Vagina (tissue), 2 donors: ENCODE results near the gene GAL3ST3. TPM values are rescaled to one million over a fixed set of nuclear protein-coding genes. Genes with fewer than 3 reads are reported as not detected.

ENCODE experiments used
- DNase-seq, 2 donors: peaks; one replicate each; pipeline ENCODE4 v3.0.0-alpha.2; 2017; ENCODE audit errors: extremely low spot score in 2 of 2
- H3K27ac ChIP-seq: fragments of 200-600 bp; sonication (generic); one replicate; pipeline ENCODE4 v1.5.1; 2019
- H3K27me3 ChIP-seq: fragments of 200-600 bp; sonication (generic); one replicate; pipeline ENCODE4 v1.5.1; 2019
- H3K36me3 ChIP-seq, 2 donors: fragments of 200-600 bp; sonication (generic); one replicate each; pipeline ENCODE4 v1.5.1; 2017 to 2019
- H3K4me1 ChIP-seq: fragments of 200-600 bp; sonication (generic); one replicate; pipeline ENCODE4 v1.5.1; 2019
- H3K4me3 ChIP-seq, 2 donors: fragments of 200-600 bp; sonication (generic); 1 replicate in 1 of 2; 2 replicates in 1 of 2; pipeline ENCODE4 v1.5.1; 2016 to 2019
- H3K9me3 ChIP-seq: fragments of 200-600 bp; sonication (generic); one replicate; pipeline ENCODE4 v1.5.1; 2019
- POLR2A ChIP-seq, 2 donors: fragments of 450-650 bp; IDR thresholded peaks; one replicate each; pipeline ENCODE4 v1.6.1; 2017; ENCODE audit warnings: antibody characterized with exemption in 2 of 2, mild to moderate bottlenecking in 2 of 2, moderate library complexity in 2 of 2
- POLR2AphosphoS5 ChIP-seq, 2 donors: sonication (generic); formaldehyde crosslinking; IDR thresholded peaks; one replicate each; pipeline ENCODE4 v1.9.0; 2017; ENCODE audit warnings: antibody characterized with exemption in 2 of 2, mild to moderate bottlenecking in 2 of 2, low read depth in 1 of 2; ENCODE audit not compliant: insufficient read depth in 1 of 2
- intact Hi-C: fragments of 100-400 bp; cut with DNase I; formaldehyde crosslinking; loops from one replicate; pipeline ENCODE4 v1.15.1; 2023
- total RNA-seq: library from RNA; depleted of rRNA; stranded (reverse); fragments of >200 nt; gene quantifications from one replicate; pipeline ENCODE4 v1.2.3, GENCODE V29; 2016
- TF ChIP-seq, protein P1 (sequence below), 3 experiments: fragments of 450-650 bp in 2 of 3; fragments of 200-600 bp in 1 of 3; sonication (generic) in 1 of 3; IDR thresholded peaks; one replicate each; pipeline ENCODE4 v1.5.1; 2017 to 2019; ENCODE audit warnings: antibody characterized with exemption in 3 of 3, mild to moderate bottlenecking in 2 of 3, moderate library complexity in 2 of 3

GAL3ST3 gene
- total RNA-seq, 1 donor from 2014 or later, result not detected

DNA sequence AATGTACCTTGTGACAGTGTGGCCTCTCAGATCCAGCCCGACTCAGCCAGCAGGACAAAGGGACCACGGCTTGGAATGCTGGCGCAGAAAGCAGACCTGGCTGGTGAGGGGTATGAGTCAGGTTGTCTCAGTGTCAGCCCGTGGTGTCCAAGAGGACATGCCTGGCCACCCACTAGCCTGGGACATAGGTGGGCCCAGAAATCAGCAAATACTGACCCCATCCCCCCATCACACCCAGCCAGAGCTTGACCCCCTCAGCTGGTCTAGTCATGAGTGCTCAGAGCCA is 42.1 kb downstream of the GAL3ST3 start:
- intact Hi-C loops, result no loop called here
- TF ChIP-seq, protein P1, sequence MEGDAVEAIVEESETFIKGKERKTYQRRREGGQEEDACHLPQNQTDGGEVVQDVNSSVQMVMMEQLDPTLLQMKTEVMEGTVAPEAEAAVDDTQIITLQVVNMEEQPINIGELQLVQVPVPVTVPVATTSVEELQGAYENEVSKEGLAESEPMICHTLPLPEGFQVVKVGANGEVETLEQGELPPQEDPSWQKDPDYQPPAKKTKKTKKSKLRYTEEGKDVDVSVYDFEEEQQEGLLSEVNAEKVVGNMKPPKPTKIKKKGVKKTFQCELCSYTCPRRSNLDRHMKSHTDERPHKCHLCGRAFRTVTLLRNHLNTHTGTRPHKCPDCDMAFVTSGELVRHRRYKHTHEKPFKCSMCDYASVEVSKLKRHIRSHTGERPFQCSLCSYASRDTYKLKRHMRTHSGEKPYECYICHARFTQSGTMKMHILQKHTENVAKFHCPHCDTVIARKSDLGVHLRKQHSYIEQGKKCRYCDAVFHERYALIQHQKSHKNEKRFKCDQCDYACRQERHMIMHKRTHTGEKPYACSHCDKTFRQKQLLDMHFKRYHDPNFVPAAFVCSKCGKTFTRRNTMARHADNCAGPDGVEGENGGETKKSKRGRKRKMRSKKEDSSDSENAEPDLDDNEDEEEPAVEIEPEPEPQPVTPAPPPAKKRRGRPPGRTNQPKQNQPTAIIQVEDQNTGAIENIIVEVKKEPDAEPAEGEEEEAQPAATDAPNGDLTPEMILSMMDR (IDR thresholded peaks at IDR 0.05), result no peak
- TF ChIP-seq POLR2A (IDR thresholded peaks at IDR 0.05) (no peak), POLR2AphosphoS5 (IDR thresholded peaks at IDR 0.05; ENCODE audit: insufficient read depth in 1 of 2, low read depth in 1 of 2) (no peak)

DNA sequence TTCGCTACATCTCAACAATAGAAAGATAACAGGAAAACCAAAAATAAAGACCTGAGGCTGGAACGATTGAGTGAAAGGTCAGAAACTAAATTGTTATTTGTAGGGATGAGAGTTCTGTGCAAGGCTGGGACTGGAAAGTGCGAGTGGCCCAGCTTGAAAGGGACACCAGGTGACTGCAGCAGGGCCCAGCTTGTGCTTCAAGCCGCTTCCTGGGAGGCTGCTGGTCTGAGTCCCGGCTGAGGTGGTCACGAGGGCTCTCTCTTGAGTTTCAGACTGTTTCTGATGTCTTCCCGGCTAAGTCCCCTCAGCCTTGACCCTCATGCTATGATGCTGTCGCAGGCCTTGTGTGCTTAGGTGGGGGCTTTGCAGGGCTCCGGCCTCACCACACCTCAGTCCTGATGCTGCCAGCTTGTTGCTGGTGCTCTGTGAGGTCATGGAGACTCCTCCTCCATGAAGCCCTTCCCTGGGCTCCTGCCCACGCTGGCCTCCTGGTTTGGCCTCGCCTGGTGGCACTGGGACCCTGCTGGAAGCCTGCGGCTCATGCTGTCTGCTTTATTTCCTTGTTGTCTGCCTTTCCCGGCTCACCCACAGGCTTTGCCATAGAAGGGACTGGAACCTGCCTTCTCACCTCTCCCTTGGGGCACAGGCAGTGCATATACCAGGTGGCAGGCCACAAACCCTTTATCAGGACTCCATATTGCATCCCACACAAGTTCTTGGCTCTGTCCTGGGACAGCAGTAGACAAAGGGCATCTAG is 42.6 kb downstream of the GAL3ST3 start:
- Histone ChIP-seq H3K4me3 (no peak overlapping the region), H3K27ac (no peak overlapping the region), H3K27me3 (no peaks in the 10 kb centered on the region), H3K4me1 (peaks cover 13% of the 10 kb centered on the region), H3K36me3 (peaks cover 0 to 11% of the 10 kb centered on the region in 2 donors), H3K9me3 (no peaks in the 10 kb centered on the region)
- TF ChIP-seq POLR2AphosphoS5 (IDR thresholded peaks at IDR 0.05; ENCODE audit: insufficient read depth in 1 of 2, low read depth in 1 of 2), result no peak
- no peak for TF ChIP-seq POLR2A (IDR thresholded peaks at IDR 0.05)
- TF ChIP-seq, protein P1 (IDR thresholded peaks at IDR 0.05), result no peak
- intact Hi-C loops, result no loop called here
- DNase-seq, result no peak

More for the DNA sequence above, 42.1 kb downstream of the GAL3ST3 start:
- H3K4me1 ChIP-seq, result peaks cover 16% of the 10 kb centered on the region
- H3K27me3 ChIP-seq, result no peaks in the 10 kb centered on the region
- DNase-seq, result no peak
- H3K27ac ChIP-seq, result no peak overlapping the region
- no peak overlapping the region for H3K4me3 ChIP-seq
- no peaks in the 10 kb centered on the region for H3K9me3 ChIP-seq
- H3K36me3 ChIP-seq, result peaks cover 0 to 11% of the 10 kb centered on the region in 2 donors

DNA sequence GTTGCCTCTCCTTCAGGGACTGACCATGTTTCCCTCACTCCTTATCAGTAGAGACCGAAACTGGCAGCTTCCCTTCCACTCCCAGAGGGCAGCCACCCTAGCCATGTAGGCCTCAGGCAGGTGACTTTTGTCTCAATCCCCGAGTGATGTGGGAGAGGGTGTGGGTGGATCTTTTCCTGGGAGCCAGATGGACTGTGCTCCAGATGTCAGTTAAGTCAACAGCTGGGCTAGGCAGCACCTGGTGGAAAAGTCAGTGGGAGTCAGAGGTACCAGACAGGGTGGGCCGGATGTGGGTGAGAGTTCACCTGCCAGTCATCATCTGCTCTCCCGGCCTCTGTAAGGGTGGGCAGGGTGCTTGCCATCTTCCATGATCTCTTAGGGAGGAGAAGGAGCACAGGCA is 44.8 kb downstream of the GAL3ST3 start:
- intact Hi-C loops, result loop anchor here (5.0 kb wide), 1 partner anchor 117 kb away; the partner anchor contains the start of gene FIBP
- peak in 1 of 2 donors; percentile 72 for DNase-seq
- H3K4me1 ChIP-seq, result peaks cover 34% of the 10 kb centered on the region
- no peak for TF ChIP-seq POLR2AphosphoS5 (IDR thresholded peaks at IDR 0.05; ENCODE audit: insufficient read depth in 1 of 2, low read depth in 1 of 2)
- TF ChIP-seq POLR2A (IDR thresholded peaks at IDR 0.05), result no peak
- TF ChIP-seq, protein P1 (IDR thresholded peaks at IDR 0.05), result no peak
- peaks cover 0 to 21% of the 10 kb centered on the region in 2 donors for H3K36me3 ChIP-seq
- no peak overlapping the region for H3K4me3 ChIP-seq
- H3K27me3 ChIP-seq, result no peaks in the 10 kb centered on the region
- no peaks in the 10 kb centered on the region for H3K9me3 ChIP-seq
- H3K27ac ChIP-seq, result no peak overlapping the region

DNA sequence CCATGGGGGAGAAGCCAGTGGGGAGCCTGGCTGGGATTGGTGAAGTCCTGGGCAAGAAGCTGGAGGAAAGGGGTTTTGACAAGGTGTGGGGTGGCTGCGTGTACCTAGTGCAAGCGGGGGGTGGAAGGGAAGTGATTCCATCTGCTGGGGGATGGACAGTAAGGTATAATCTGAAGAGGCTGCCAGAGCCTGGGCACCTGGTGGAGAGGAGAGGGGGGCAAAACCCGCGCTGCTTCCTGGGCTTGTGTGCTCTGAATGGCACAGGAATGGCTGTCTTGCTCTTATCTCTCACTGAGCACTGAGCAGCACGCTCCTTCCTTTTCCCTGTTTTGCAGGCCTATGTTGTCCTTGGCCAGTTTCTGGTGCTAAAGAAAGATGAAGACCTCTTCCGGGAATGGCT is 45.7 kb downstream of the GAL3ST3 start:
- intact Hi-C loops, result loop anchor here (5.0 kb wide), 1 partner anchor 116 kb away; the partner anchor contains the start of gene FIBP
- Histone ChIP-seq H3K4me1 (peaks cover 36% of the 10 kb centered on the region), H3K27ac (peak overlapping the region; percentile 97), H3K27me3 (no peaks in the 10 kb centered on the region), H3K36me3 (peaks cover 0 to 30% of the 10 kb centered on the region in 2 donors), H3K4me3 (peak overlapping the region; percentile 61 to 96), H3K9me3 (no peaks in the 10 kb centered on the region)
- DNase-seq, result no peak
- TF ChIP-seq POLR2A (IDR thresholded peaks at IDR 0.05), result no peak
- no peak for TF ChIP-seq POLR2AphosphoS5 (IDR thresholded peaks at IDR 0.05; ENCODE audit: insufficient read depth in 1 of 2, low read depth in 1 of 2)
- TF ChIP-seq, protein P1 (IDR thresholded peaks at IDR 0.05), result no peak

DNA sequence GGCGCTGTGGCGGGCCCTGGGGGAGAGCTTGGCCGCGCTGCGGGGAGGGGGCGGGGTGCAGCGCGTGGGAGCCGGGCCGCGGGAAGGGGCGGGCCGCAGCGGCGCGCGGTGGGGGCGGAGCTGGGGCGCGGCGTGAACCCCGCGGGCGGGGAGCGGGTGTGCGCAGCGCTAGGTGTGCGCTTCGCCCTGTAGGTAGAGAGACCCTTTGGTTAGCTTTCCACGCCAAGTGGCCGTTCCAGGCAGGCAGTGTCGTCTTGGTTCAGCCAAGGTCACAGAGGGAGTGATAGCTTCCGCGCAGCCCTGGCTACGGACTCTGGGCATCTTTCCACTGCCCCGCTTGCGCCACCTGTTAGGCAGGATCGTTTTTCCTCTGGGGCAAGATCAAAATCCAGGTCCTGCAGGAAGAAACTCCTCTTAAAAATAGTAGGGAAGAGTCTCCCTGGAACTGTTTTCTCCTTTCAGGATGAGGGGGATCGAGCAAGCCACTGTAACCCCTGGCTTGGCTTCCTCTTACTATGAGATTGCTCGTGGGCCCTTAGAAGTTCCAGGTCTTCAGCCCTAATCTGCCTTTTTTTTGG is 46.2 kb downstream of the GAL3ST3 start:
- Histone ChIP-seq H3K36me3 (peaks cover 0 to 36% of the 10 kb centered on the region in 2 donors), H3K4me3 (peak overlapping the region; percentile 61 to 96), H3K27ac (peak overlapping the region; percentile 97), H3K9me3 (no peaks in the 10 kb centered on the region), H3K4me1 (peaks cover 36% of the 10 kb centered on the region), H3K27me3 (no peaks in the 10 kb centered on the region)
- intact Hi-C loops, result loop anchor here (5.0 kb wide), 1 partner anchor 115 kb away; the partner anchor contains the start of gene FIBP
- peak in 1 of 2 donors; percentile 88 for DNase-seq
- TF ChIP-seq, protein P1 (IDR thresholded peaks at IDR 0.05), result peak in 1 of 3 experiments; percentile 18
- no peak for TF ChIP-seq POLR2A (IDR thresholded peaks at IDR 0.05)
- no peak for TF ChIP-seq POLR2AphosphoS5 (IDR thresholded peaks at IDR 0.05; ENCODE audit: insufficient read depth in 1 of 2, low read depth in 1 of 2)
